Amniotic epithelial cell (primary cell): ENCODE results near the gene RNF41.
A peak's percentile ranks its signal among the peaks of the same experiment; 100 is the strongest.
"Not testable (repeated sequence)": the region's sequence is repeated elsewhere in the genome, so short reads cannot be mapped to it uniquely, and the experiment has no call there.

ENCODE experiments used
- DNase-seq: peaks from one replicate; pipeline ENCODE4 v3.0.0-alpha.2; 2010; ENCODE audit warnings: low read depth

Gene RNF41

DNA sequence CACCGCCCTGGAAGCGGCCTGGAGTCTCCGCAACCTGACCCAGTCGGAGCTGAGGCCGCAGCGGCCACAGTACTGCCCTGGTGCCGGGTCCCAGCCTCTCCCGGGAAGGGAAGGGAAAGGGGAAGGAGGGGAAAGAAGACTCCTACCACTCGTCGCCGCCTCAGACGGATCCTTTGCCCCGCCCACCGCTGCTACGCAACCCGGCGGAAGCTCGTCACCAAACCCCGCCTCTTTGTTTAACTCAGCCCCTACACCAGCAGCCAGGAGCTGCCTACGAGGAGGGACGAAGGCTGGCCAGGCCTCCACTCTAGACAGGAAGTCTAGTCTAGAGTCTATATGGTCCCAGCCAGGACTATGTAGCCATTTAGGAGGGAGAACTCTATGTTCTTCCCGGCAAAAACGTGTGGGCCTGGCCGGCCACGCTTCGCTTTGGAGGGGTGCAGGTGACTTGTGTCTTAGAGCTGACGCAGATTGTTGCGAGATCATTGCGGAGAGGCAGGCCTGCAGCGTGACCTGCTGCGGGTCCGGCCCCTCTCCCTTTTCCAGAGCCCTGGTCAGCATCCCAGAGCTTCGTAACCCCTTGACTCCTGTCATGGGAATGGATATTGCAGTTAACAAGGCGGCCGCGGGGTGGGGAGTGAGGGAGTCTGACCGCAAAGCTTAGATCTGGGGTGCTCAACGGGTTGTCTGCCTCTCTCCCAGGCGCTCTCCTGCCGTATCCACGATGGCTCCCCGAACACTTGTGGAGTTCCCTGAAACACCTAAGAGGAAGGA lies at the start of gene RNF41:
Gene RNF41 (minus strand): TSS at position 166 of the 774 bp plus-strand sequence. CDS start 7,875 bp downstream, outside the sequence.
- peak; percentile 96 for DNase-seq

DNA sequence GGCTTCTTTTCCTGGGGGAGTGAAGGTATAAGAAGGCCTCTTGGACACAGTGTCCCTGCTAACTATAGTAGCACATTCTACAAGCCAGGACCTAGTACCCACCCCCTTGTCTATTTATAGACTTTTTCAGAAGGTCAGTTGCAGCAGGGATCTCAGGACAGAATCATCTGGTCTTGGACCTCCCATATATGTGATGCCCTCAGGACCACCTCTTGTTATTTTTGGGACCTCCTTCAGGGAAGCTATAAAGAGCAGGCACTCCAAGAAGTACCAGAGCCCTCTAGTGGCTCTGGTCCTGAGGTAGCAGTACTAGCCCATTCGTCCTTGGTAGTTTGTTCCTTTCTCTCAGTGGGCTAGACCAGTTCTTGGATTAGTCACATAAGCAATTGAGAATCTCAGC lies 49.3 kb upstream of the RNF41 start:
- DNase-seq, result peak; percentile 29

DNA sequence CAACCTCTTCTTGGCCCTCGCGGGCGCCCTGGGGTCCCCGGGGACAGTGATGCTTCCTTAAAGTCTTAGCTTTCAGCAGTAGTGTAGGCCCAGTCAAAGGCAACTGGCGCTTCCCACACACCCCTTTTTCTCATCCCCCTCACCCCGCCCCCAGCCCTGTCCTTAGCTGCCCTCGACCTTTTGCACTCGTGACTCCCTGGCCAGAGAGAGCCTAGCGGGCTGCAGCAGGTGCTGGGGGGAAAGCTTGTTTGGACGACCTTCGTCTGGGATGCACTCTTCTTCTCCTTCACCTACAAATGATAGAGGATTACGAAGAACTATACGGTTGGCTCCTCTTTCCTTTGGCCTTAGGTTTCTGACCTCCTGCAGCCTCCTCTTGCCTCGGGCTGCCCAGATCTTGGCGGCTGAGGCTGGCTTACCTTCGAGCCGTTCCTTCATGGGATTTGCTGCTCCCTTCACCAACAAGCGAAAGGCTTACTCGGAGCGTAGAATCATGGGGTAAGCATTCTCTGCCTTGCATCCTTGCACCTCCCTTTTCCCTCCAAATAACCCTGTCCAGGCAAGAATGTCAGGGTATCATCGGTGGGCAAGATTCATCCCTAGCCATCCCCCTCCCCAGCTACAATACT lies 45.8 kb upstream of the RNF41 start:
- DNase-seq, result no peak

DNA sequence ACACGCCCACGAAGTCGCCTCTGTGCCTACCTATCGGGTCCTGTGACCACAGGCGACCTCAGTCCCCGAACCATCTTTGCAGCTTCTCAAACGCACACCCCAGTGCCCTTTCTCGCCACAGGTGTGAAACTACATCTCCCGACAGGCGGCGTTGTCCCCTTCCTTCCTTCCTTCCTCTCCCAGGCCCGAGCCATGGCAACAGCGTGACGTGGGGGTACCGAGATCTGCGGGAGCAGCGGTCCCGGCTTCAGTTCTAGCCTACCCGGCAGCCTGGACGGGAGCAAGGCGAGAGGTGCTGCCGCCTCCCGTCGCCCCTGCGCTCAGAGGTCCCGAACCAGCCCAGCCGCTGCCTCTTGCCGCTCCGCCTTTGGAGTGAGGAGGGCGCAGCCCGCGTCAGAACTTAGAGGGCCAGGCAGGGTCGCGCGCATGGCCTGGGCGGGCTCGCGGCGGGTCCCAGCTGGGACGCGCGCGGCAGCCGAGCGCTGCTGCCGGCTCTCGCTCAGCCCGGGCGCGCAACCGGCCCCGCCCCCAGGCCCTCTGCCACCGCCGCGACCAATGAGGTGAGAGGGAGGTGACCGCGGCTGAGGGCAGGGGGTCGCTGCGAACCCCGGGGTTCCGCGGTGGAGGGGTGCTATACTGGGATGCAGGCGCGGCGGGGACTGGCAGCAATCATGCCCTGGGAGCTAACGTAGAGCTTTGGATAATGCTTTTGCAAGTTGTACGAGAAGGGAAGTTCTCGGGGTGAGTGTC lies 45.1 kb upstream of the RNF41 start, which contains the start of gene COQ10A:
Gene COQ10A (plus strand): TSS at position 250 of the 750 bp plus-strand sequence. CDS start 177 bp downstream, at position 427.
- peak; percentile 76 for DNase-seq

DNA sequence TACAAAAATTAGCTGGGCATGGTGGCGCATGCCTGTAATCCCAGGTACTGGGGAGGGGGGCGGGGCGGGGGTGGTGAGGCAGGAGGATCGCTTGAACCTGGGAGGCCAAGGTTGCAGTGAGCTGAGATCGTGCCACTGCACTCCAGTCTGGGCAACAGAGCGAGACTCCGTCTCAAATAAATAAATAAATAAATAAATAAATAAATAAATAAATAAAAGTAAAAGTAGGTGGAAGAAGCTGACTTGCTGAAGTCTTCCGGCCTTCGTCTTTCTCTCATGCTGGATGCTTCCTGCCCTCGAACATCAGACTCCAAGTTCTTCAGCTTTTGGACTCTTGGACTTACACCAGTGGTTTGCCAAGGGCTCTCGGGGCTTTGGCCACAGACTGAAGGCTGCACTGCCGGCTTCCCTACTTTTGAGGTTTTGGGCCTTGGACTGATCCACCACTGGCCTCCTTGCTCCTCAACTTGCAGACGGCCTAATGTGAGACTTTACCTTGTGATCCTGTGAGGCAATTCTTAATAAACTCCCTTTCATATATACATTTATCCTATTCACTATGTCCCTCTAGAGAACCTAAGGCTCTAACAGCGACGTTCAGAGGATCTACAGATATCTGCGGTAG lies 44.5 kb upstream of the RNF41 start:
- not testable (repeated sequence) for DNase-seq

DNA sequence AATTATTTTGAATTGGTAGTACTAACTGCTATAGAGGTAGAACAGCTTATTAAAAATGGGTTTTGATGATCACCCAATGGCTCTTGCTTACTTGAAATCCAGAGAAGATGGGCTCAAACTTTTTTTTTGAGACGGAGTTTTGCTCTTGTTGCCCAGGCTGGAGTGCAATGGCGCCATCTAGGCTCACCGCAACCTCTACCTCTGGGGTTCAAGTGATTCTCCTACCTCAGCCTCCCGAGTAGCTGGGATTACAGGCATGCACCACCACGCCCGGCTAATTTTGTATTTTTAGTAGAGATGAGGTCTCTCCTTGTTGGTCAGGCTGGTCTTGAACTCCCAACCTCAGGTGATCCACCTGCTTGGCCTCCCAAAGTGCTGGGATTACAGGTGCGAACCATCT lies 41.2 kb upstream of the RNF41 start:
- DNase-seq, result not testable (repeated sequence)

DNA sequence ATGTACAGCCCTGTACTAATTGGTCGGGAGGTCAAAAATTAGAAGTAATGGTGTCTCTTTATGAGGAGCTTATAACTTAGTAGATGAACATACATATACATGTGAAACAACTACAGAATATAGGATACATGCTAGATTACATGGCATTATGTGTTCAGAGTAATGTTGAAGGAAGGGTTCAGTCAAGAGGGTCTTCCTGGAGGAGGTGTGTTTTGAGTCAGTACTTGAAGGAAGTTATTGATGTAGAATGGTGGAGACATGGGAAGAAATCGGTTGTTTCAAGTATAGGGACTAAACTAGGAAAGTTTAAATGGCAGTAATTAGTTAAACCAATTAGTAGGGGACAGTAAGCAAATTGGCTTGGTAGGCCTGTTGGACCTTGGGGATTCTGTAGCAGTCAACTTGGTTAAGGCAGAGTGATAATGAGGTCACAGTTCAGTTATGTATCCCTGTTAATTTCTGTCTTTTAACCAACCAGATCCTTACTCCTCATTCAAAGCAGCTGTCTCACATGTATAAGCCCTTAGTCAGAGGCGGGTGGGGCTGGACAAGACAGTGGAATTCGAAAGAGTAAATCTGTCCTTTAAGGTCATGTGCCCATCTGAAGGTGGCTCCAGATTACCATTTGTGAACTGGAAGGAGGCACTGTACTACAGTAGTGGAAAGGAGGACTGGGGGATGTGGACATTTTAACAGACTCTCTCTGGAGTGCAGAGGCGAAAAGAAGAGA lies 39.9 kb upstream of the RNF41 start:
- peak; percentile 56 for DNase-seq

DNA sequence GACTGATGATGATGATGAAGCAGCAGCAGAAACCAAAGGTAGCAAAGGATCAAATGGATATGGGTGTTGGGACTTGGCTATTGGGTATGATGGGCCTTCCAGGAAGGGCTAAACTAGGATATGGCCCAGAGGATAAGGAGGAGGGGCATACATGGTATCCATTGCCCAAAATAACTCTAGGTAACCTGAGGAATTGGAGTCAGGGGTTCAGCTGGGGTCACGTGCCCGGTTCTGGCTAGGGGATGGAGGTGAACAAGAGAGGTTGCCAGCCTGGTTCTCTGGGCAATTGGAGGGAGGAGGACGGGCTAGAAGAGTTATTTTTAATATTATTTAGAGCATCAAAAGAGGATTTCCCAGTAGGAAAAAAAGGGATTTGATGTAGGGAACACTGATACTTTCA lies 39.2 kb upstream of the RNF41 start:
- no peak for DNase-seq

DNA sequence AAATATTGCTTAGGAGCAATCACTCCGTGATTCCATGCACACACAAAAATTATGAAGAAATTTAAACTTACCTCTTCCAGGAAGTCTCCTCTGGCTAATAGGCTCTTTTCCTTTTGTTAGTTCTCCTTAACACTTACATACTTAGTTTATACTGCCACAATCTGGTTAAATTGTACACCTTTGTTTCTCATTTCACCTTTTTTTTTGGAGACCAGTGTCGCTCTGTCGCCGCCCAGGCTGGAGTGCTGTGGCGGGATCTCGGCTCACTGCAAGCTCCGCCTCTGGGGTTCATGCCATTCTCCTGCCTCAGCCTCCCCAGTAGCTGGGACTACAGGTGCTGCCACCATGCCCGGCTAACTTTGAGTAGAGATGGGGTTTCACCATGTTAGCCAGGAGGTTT lies 38.7 kb upstream of the RNF41 start:
- DNase-seq, result no peak

DNA sequence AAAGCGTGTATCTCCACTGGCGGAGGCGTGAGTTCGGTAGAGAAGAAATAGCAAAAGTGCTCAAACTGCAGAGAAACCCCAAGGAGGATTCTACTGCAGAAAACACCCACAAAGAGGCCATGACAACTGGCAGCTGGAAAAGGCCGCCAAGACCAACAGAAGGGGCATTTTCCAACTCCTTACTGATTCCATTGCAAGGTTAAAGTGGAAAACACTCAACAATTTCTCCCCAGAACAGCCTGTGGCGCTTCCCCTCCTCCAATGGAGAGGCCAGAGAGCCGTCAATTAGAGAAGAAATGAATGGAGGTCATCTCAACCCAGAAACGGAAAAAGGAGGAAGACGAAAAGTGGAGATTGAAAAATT lies 37.1 kb upstream of the RNF41 start:
- DNase-seq, result no peak

DNA sequence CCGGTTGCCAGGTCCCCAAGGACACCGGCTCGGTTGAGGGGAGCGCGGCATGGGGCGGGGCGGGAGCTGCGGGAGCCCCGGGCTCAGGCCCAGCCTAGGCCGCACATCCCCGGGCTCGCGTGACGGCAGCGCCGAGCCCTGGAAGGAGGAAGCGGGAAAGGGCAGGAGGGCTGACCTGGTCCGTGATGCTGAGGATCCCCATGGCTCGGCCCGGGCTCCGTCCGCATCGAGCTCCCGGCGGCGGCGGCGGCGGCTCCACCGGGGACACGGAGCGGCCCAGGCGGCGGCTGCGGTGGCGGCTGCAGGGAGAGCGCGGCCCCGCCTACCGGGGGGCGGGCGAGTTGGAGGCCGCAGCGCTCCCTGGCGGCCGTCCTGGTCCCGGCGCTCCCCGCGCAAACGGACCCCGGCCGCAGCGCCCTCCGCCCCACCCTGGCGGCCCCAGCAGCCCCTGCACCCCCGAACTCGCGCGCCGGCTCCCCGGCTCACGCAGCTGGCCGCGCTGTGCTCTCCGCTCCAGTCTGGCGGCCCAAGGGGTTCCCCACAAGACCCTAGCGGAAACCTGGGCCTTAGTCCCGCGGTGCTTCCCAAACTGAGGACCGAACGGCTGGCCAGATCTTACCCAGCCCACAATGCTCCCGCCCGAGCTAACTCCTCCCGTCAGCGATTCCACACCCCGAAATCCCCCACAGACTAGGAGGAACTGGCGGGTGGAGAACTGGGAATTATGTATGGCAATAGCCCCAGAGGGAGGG lies 36.5 kb upstream of the RNF41 start, which contains the start of gene ANKRD52:
Gene ANKRD52 (minus strand): TSS at position 317 of the 752 bp plus-strand sequence. CDS start 115 bp downstream, at position 202.
- DNase-seq, result peak; percentile 62

DNA sequence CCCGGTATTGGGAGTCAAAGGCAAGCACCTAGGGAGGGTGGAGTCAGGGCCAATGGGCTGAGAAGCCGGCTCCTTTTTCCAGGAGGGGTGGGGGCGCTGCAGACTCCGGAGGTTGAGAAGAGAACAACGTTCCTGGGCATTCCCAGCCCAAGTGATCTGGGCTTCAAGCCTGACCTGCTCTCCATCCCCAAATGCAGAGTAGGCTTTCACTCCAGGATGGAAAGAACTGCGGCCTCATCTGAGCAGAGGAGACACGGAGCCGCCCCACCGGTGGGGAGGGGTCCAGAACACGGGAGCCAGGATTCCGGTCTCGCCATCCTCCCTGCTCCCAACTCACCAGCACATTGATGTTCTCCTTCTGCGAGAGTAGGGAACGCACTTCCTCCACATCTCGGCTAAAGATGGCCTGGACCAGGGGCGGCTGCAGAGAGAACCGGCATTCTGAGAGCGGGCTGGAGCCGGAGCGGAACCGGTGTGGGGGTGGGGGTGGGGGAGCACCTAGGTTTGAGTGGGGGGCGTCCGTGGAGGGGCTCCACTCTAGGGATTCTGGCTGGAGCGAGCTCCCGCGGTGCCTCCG lies 35.9 kb upstream of the RNF41 start:
- peak; percentile 14 for DNase-seq

DNA sequence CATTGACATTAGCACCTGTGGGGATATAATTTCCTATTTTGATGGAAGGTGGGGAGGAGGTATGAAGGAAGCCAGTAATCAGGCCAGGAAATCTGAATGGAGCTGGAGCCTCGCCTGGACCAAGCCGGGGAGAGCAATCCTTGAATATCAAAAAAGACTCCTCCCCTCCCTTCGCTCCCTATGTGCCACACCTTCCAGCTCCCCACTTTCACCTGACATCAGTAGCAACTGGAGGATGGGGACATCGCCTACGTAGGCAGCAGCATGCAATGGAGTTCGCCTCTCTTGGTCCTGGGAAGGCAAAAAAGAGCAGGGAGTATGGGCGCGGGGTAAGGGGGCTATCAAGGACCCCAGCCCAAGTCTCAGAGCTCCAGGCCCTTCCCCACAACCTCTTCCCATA lies 35.3 kb upstream of the RNF41 start:
- DNase-seq, result no peak

DNA sequence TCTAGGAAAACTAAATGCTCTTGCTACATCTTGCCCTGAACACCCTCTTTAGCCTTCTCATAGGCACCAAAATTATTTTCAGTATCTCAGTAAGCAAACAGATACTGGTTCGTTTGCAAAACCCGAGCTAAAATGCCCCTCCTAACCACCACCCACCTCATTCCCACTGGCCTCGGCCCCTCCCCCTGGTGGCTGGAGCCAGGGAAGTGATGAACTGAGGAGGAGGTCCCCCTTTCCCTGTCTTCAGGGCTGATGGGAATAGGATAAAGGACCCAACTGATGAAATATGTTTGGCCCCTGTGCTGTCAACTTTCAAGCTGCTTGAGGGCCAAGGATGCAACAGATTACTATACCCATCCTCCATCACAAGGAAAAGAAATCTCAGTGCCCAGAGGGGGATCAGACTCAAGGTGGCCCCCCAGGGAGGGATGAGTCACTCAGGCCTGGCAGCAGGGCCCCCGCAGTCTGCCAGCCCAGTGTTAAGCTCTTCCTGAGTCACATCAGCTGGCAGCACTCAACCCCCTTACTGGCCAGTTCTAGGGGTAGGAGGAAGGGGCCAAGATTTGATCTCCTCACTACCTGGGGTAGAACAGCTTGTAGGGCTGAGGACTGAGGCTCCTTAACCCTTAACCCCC lies 34.7 kb upstream of the RNF41 start:
- peak; percentile 43 for DNase-seq

DNA sequence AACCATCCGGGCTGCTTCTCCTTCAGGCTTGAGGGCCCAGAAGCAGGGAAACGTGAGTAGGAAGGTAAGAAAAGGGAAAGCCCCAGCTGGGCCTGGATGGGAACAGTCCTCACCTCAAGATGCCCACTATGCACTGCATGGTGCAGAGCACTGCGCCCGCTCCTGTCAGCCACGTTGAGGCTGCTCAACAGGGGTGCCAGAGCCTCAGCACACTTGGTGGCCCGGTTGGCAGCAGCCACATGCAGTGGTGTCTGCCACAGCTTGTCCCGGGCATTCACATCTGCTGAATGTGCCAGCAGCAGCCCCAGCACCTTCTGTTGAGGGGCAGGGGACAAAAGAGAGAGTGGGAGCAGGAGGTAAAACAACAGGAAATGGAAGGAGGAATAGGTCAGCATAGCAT lies 33.9 kb upstream of the RNF41 start:
- DNase-seq, result no peak

DNA sequence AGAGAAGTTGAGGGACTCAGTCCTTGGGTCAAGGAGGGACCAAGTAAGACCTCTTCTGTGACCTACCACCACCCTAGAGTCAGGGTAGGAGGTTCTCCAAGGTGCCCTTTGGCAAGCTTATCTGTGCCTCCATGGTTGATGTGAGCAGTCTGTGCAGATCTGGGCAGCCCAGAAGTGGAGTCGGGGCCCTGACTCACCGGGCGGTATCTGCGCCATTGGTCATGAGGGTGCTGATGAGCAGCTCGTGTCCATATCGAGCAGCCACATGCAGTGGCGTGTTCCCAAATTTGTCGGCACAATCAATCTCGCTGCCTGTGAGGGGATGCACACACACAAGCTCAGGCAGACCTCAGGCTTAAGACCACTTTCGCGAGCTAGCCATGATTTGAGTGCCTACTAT lies 31.4 kb upstream of the RNF41 start:
- no peak for DNase-seq

DNA sequence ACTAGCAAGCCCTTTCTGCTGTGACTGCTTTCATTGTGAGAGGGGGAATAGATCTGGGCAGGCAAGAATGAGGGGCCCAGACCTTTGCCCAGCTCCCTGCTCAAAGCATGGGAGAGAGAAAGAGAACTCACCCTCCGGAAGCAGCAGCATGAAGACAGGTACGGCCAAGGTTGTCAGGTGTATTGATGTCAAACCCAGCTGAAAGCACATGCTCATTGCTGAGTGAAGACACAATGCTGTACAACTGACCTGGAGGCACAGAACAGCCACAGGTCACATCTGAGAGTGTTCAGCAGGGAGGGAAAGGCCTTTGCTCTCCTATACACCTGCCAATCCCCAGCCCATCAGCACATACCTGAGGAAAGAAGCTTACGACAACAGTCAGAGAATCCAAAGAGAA lies 30.9 kb upstream of the RNF41 start:
- DNase-seq, result no peak

DNA sequence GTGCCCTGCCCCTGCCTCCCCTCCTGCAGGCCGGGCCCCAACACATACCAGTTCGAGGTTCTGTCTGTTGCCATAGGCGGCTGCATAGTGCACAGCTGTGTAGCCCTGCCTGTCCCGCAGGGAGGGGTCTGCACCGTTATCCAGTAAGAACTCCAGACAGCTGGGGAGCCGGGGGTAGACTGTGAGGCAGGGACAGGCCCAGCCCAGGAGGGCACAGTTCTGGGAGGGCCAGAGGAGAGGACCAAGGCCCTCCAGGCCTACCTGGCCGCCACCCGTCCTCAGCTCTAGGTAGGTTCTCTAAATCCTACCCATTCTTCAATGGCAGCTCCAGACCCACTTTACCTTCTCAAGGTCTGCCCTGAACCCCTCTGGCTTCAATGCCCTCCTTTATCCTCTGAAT lies 27.0 kb upstream of the RNF41 start:
- no peak for DNase-seq

DNA sequence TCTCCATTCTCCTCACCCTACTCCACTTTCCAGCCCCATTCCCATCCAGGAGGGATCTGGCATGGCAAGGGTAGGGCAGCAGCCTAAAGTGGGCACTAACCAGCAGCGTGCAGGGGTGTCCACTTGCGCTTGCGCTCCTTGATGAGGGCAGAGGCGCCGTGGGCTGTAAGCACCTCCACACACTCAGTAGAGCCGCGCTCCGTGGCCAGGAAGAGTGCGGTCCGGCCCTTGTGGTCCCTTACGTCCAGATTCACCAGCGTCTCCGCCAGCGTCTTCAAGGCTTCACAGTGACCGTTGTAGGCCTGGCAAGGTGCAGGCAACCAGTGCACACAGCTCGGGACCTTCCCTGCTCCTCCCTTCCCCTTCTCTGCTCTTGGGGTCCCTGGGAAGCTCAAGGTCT lies 26.2 kb upstream of the RNF41 start:
- DNase-seq, result no peak

DNA sequence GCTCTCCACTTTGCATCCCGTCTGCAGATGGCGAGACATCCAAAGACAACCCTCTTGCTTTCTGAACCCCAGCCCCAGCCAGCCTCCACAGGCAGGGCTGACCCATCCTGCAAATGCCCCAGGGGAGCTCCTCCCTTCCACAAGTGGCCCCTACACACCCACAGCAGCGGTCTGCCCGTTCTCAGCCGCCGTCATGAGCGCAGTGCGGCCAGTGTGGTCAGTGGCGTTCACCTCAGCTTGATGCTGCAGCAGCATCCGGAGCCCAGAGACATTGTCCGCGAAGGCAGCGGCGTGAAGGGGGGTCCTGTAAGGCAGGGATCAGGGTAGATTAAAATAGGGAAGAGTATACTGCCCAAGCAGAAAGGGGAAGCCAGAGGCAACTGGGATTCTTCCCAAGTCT lies 22.8 kb upstream of the RNF41 start:
- DNase-seq, result no peak
